Measurements from ENCODE around the gene POPDC2. TPM values are rescaled to one million over a fixed set of nuclear protein-coding genes. Genes with fewer than 3 reads are reported as not detected.
"Not testable (repeated sequence)": the region's sequence is repeated elsewhere in the genome, so short reads cannot be mapped to it uniquely, and the experiment has no call there.

Gene POPDC2, protein sequence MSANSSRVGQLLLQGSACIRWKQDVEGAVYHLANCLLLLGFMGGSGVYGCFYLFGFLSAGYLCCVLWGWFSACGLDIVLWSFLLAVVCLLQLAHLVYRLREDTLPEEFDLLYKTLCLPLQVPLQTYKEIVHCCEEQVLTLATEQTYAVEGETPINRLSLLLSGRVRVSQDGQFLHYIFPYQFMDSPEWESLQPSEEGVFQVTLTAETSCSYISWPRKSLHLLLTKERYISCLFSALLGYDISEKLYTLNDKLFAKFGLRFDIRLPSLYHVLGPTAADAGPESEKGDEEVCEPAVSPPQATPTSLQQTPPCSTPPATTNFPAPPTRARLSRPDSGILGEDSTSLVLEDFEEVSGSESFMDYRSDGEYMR
- 10 to 100 TPM in 10 of 12 donors, 1 to 10 TPM in 1, not detected in 1; 6.8 to 45.5 (median 20.4) TPM for polyA plus RNA-seq (ENCODE audit: insufficient read length in 12 of 12)
- long read RNA-seq, donor 1, partial matches to known transcripts = 0 of 3 reads
- long read RNA-seq, donor 1, other reads (novel, unspliced or antisense) = 0 of 3 reads
- long read RNA-seq, donor 2, transcript POPDC2-208 (4 exons, 1,837 nt) = major isoform, 5 of 8 reads
- long read RNA-seq, donor 2, partial matches to known transcripts = 0 of 8 reads
- long read RNA-seq, donor 2, other reads (novel, unspliced or antisense) = 0 of 8 reads
- long read RNA-seq, donor 3, partial matches to known transcripts = 0 of 2 reads
- long read RNA-seq, donor 3, other reads (novel, unspliced or antisense) = 0 of 2 reads
- long read RNA-seq, donor 4, partial matches to known transcripts = 0 of 6 reads
- long read RNA-seq, donor 4, other reads (novel, unspliced or antisense) = 0 of 6 reads
- long read RNA-seq, donor 5, partial matches to known transcripts = 0 of 6 reads
- long read RNA-seq, donor 5, other reads (novel, unspliced or antisense) = 0 of 6 reads
- long read RNA-seq, donor 6, partial matches to known transcripts = 0 of 1 reads
- long read RNA-seq, donor 6, other reads (novel, unspliced or antisense) = 0 of 1 reads
- long read RNA-seq, donor 7, partial matches to known transcripts = 0 of 2 reads
- long read RNA-seq, donor 7, other reads (novel, unspliced or antisense) = 0 of 2 reads
- long read RNA-seq, donor 8, transcript POPDC2-208 (4 exons, 1,837 nt) = major isoform, 14 of 17 reads
- long read RNA-seq, donor 8, partial matches to known transcripts = 0 of 17 reads
- long read RNA-seq, donor 8, other reads (novel, unspliced or antisense) = 0 of 17 reads
- long read RNA-seq, donor 9, partial matches to known transcripts = 0 of 2 reads
- long read RNA-seq, donor 9, other reads (novel, unspliced or antisense) = 0 of 2 reads
- long read RNA-seq, donor 10, transcript POPDC2-208 (4 exons, 1,837 nt) = major isoform, 10 of 14 reads
- long read RNA-seq, donor 10, partial matches to known transcripts = 0 of 14 reads
- long read RNA-seq, donor 10, other reads (novel, unspliced or antisense) = 0 of 14 reads
- long read RNA-seq, donor 11, partial matches to known transcripts = 0 of 2 reads
- long read RNA-seq, donor 11, other reads (novel, unspliced or antisense) = 0 of 2 reads

DNA sequence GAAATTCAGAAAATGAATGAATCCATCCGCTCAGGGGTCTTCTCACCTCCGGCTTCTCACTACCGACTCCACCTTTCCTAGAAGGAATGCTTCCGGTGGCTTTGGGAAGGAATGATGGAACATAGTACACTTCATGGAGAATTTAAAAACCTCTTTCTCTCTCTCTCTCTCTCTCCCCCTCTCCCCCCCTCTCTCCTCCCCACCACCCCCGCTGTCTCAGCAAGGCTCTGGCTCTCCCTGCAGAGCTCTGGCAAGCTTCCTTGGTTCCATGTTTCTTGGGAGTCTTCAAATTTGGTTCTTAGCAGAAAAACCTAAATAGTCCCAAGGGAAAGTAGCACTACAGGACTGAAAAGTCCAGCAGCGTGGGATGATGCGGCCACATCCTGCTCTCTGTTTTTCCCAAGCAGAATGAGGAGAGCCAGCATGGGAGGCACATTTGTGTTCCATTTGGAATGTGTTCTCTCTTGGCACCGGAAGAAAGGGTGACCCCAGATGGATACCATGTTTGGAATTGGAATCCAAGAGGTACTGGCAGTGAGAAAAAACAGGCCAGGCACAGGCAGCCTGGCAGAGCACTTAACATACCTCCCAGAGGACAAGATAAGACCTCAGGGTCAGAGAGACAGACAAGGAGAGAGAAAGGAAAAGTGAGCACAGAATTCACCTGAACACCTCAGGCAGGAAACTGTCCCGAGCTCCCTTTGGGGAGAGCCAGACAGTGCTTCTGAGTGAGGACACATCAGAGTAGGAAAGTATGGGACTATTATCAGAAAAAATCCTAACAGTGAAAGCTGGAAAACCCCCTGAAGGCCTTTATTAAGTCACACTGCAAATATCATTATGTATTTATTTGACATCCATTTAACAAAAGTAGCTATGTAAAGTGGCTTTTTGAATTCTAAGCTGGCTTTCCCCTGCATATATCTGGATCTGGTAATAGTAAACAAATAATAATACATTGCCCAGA lies at the start of gene POPDC2:
TSS of gene POPDC2 (minus strand) at position 116 of the 967 bp plus-strand sequence. CDS start 166 bp downstream, outside the sequence.
- no peak for DNase-seq

DNA sequence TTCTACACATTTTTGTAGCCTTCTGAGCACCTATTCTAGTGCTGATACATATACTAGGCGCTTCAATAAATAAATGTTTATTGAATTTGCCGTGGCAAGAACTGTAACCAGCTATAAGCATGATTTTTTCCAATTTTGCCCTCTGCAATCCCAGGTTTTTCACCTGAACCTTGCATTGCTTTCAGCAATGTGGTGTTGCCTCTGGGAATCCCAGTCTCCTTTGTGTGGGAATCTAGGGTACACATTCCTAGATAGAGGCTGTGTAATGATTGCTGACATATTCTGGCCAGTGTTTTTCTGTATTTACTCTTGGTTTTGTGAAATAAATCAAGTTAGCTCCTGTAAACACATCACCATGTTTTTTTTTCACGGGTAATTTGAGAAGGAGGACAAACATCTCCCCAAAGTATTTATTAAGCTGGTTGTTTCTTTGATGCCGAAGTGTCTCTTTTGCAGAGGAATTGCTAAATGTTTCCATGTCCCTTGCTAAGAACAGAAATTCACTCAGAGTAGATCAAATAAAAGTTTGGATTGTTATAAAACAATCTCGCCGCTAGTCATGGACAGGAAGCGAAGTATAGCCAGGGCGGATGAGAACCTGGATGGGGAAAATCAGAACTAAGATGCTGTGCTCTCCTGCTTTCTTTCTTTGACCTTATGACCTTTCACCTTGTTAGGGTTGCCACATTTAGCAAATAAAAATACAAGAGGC lies 43.6 kb upstream of the POPDC2 start:
- no peak for DNase-seq

DNA sequence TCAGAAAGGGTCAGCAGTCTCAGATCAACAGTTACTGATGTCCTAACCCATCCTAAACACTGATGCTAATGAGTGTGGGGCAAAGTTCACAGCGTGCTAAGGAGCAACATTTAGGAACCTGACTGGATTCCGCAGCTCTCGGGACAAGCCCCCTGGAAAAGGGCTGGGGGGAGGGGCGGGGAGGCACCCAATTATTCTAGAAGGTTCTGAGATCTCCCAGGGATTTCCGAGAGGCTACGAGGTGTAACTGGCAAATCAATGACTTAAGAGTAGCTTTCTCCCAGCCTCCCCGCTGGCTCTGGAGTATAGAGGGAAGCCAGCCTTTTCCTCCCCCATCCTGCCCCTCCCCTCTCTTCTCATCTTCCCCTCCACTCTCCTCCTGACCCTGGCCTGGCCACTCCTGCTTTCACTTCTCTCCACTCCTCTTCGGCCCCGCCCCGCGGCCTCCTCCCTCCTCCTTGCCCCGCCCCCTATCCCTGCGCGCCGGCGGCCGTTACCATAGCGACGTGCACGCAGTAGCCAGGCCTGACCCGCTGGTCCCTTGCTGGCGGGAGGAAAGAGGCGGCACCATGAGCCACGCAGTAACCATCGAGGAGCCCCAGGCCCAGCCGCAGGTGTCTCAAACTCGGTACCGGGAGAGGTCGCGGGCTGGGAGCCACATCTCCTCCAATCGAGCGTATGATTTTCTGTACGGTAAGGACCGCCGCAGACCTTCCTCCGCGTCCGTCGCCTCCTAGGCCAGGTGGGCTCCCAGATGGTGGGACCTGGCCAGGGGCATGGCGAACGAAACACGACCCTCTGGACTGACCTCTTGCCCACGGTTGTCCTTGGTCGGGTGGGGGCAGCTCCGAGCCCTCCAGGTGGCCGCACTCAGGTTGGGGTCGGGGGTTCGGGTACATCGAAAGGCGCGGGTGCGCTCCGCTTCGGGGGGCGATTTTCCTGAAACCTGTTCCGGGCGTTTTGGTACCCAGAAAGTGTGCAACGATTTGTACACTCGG lies 42.4 kb upstream of the POPDC2 start, which contains the start of gene CFAP91:
TSS of gene CFAP91 (plus strand) at position 493 of the 998 bp plus-strand sequence. CDS start at position 570, 77 bp downstream.
- DNase-seq = peak; percentile 88

DNA sequence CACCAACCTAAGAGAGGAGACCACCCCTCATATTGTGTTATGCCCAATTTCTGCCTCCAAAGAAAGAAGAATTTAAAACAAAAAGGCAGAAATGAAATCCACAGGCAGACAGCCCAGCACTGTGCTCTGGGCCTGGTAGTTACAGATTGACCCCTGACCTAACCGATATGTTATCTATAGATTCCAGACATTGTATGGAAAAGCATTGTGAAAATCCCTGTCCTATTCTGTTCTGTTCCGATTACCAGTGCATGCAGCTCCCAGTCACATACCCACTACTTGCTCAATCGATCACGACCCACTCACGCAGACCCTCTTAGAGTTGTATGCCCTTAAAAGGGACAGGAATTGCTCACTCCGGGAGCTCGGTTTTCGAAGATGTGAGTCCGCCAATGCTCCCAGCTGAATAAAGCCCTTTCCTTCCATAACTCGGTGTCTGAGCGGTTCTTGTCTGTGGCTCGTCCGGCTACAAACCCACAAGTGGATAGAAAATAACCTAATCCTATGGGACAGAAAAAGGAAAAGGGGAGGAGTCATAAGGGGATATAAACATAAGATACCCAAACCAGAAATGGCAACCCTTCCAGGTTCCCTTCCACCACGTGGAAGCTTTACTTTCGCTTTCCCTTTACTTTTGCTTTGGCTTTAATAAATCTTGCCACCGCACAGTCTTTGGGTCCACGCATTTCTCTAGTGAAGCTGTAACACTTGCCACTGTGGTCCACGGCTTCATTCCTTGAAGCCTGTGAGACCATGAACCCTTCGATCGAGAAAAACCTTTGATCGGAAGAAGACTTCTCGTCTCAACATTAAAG lies 40.7 kb upstream of the POPDC2 start:
- no peak for DNase-seq

DNA sequence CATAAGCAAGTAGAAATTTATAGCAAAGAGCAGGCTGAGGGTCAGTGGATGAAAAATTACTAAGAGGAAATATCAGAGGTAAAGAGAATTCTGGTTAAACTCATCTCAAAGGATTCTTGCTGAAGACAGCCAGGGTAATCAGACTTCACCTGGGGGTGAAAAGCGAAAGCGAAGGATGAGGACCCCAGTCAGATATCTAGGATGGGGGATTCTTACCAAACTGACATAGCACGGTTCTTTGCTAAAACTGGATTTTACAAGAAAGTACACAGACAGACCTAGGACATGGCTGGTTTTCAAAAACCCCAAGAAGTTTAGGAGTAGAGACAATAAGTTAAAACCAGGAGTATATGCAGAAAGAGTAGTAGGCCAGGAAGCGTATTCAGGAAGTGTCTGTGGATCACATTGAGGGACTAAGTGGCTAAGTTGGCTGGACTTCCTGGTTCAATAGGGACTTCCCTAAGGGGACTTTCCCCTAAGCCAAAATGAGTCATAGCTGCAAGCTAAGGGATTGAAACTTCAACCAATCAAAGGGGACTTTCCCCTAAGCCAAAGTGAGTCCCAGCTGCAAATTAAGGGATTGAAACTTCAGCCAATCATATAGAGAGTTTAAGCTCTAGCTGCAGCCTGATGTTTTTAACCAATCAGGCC lies 40.0 kb upstream of the POPDC2 start:
- DNase-seq = no peak

DNA sequence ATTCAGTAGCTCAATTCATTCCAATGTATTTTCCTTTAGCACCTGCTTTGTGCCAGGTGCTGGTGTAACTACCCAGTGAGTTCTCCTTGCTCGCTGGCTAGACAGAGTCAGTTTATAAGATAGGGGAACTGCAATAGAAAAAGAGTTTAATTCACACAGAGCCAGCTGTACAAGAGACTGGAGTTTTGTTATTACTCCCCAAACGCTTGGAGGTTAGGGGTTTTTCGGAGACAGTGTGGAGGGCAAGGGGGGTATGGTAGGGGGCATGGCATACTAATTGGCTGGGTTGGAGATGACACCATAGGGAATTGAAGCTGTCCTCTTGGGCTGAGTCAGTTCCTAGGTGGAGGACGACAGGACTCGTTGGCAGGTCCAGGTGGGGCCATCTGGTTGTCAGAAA lies 37.0 kb upstream of the POPDC2 start:
- DNase-seq = no peak

DNA sequence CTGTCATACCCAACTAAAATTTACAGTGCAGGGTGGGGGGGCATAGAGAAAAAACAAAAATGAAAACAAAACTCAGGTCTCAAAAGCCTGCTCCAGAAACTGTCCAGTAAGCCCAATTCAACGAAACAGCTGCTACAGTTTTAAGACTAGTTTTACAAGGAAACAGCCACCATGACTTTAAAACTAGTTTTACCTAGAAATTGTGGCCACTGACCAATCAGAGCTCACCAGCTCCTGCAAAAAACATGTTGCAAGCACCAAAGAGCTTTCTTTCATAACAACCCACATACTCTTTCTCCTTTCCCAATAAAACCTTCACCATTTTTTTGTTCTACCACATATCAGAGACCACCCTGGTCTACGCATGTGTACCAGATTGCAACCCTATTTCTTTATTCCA lies 35.1 kb upstream of the POPDC2 start:
- DNase-seq = no peak

DNA sequence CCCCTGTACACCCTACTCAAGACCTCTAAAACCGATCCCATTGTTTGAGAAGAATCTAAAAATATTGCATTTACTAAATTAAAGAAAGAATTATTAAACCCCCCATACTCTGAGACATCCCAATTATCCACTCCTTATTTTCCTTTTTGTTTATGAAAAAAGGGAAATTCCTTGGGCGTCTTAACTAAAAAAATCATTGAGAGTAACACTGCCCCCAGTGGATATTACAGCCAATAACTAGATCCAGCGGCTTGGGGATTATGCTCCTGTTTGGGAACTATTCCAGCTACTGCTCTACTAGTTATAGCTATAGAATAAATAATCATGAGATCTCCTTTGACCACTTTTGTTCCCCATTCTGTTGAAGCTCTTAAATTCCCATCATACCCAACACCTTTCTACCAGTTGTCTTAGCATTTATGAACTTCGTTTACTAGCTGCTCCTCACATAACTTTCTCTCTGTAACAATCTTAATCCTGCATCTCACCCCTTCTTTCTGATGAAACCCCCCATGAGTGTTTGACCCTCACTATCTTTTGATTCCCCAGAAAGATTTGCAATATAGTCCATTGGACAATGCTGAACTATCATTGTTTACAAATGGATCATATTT lies 29.8 kb upstream of the POPDC2 start:
- DNase-seq = no peak

DNA sequence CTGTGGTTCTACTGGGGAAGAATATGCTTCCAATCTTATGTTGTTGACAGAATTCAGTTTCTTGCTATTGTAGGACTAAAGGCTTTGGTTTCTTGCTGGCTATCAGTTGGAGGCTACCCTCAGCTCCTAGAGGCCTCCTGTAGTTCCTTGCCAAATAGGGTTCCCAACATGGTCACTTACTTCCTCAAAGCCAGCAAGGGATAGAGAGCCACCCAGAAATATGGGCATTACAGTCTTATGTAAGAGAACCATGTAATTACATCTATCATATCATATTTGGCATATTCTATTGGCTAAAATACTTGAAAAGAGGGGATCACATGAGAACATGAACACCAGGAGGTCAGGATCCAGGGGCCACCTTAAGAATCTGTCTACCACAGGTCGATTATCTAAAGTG lies 23.0 kb upstream of the POPDC2 start:
- no peak for DNase-seq

DNA sequence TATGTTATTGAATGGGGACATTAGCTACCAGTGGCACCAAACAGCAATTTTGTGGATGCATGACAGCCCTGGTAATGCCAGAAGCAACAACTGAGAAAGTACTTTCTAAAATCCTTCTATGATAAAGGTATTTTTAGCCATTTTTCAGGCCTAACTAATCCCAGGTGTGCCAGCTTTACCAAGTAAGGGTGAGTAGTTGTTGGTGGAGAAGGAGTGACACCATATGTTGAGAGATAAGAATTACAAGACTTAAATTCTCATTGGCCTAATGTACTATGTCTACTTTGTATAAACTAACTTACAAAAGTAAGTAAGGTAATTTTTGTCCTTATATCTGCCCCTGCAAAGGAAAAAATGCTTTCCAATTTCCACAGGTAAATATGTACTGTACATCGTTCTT lies 20.9 kb upstream of the POPDC2 start:
- no peak for DNase-seq

DNA sequence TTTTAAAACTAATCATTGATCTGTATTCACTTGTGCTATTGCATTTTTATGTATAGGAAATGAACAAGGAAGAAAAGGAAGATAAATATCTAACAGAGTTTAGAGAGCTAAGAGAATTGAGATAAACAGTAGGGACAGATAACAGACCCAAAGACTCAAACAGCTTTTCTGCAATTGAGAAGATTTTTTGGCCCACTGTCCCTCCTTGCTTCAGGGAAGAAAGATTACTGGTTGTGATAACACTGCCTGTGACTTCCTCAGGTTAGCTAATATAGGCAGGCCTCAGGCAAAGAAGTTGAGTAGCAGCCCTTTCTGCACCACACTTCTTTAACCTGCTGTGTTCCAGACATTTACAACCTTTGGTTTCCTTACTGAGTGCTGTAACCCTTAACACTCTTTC lies 19.5 kb upstream of the POPDC2 start:
- DNase-seq = no peak

DNA sequence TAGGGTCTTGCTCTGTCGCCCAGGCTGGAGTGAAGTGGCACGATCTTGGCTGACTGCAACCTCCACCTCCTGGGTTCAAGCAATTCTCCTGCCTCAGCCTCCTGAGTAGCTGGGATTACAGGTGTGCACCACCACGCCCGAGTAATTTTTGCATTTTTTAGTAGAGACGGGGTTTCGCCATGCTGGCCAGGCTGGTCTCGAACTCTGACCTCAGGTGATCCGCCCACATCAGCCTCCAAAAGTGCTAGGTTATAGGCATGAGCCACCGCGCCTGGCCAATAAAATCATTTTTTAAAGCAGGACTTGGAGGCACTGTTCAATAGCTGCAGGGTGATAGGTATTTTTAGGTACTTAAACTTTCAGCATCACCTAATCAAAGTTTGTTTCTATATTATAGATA lies 17.8 kb upstream of the POPDC2 start:
- DNase-seq = not testable (repeated sequence)

DNA sequence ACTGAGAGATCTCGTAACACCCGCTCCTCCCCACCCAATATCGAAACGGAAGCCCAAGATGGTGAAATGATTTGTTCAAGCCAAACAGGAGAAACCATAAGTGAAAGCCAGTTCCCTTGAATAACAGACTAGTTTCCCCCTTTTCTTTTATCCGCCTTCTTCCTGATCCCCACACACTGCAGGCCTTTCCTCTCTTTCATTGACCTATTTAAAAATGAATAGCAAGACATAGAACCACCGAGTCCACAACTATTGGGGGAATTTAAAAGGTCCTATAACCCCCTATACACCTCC lies 17.2 kb upstream of the POPDC2 start:
- DNase-seq = no peak

DNA sequence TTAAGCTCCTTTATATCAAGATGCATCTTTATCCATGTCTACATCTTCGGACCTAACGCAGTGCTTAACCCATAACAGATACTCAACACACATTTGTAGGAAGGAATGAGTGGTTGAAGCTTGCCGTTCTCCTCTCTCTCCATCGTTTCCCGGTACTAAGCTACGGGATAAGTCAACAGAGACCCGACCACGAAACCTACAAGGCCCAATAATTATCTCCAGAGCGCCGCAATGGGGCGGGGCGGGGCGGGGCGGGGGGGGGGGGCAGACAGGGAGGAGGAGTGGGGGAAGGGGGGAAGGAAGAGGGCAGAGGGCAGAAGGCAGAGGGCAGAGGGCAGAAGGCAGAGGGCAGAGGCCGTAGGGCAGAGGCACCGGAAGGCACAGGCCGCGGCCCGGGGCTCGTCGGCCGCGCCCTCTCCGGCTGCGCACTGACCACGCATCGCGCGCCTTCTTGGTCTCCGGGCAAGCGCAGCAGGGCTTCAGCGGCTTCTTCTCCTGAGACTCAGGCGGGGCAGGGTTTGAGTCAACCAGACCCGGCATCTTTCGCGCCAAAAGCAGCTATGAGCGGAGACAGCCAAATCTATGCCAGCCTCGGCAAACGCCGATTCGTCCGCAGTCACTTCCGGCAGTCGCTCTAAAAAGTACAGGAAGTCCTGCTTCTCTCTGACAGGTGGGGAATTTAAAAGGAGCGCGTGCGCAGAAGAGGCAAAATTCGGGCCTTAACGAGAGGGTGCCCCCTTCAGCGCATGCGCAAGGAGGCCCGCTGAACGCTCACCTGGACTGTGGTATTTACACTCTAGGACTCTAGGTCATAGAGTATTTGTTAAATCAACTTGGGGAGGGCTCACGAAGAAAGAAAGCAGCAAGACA lies 16.6 kb upstream of the POPDC2 start, which contains the start of gene COX17:
TSS of gene COX17 (minus strand) at position 636 of the 870 bp plus-strand sequence. CDS start at position 540, 96 bp downstream.
- peak; percentile 94 for DNase-seq

DNA sequence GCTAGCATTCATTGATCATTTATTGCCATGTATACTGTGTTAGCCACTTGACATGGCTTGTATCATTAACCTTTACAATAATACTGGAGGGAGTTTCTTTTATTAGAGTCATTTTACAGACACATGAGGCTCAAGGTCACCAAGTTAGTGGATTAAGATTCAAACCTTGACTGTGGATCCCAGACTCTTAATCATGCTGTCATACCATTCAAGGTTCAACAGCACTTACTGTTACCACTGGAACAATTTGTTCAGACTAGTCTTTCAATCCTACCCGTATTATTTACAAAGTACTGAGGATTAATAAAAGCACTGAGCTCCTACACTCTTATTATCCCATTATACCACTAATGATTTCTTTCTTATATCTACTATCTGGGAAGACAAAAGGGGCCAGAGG lies 15.6 kb upstream of the POPDC2 start:
- DNase-seq = no peak

Measured in muscle of arm (tissue), 14 donors.